Middle frontal gyrus (tissue), 1 donor: ENCODE data around the gene DEDD2.

Source experiments
- DNase-seq: peaks from one replicate; pipeline ENCODE4 v3.0.0-alpha.2; 2015; ENCODE audit warnings: low spot score; ENCODE audit errors: extremely low spot score

Gene DEDD2

DNA sequence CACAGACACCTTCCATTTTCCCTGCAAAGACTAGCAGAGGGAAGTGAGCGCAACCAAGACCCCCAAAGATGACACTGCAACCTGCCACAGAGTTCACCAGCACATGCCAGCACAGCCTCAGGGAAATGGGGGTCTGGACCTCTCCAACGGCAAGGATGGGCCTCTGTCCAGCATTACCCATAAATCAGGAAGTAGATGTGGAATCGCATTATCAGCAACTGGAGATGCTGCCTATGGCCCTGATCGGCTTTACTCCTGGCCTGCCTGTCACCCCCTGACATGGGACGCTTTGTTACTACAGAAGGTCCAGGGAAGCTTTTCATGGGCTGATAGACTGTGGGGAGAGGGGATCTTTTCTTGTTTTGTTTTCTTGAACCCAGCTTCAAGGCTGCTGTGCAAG lies 43.8 kb downstream of the DEDD2 start:
- DNase-seq: no peak

DNA sequence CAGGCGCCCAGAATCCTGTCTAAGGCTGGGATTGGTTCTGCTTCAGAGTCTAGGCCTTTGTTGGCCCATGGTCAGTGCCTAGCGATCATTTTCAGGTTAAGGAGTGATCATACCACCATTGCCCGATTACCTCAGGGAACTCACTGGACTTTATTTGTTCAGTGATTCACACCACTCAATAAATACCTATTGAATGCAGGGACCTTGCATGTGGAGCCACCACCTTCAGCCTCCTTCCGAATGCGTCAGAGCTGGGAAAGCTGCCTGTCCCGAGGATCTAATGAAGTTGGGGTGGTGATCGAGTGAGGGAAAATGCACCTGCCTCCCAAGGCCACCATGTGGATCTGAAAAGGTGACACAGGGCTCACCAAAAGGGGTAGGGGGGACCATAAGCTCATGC lies 45.2 kb downstream of the DEDD2 start:
- DNase-seq: no peak

GRCh38 chr19:42170715-42171114 lies 46.8 kb downstream of the DEDD2 start:
- DNase-seq: no peak

GRCh38 chr19:42169486-42170413 lies 47.7 kb downstream of the DEDD2 start:
- no peak for DNase-seq

DNA sequence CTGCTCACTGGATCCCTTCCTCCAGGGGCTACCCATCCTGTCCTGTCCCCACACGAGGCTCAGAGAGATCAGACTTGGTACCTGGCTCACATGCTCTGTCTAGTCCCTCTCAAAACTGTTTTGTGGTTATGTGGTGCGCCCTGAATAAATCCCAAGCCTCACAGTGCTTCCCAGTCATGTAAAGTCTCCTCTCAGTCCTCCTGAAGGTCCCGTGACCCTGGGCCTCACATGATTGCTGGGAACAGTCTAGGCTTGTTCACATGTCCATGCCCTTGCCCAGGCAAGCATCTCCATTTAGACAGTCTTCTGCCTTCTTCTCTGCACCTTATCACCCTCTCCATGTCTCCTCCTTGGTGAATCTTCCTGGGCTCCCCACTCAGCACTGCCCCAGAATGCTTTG lies 49.3 kb downstream of the DEDD2 start:
- no peak for DNase-seq

DNA sequence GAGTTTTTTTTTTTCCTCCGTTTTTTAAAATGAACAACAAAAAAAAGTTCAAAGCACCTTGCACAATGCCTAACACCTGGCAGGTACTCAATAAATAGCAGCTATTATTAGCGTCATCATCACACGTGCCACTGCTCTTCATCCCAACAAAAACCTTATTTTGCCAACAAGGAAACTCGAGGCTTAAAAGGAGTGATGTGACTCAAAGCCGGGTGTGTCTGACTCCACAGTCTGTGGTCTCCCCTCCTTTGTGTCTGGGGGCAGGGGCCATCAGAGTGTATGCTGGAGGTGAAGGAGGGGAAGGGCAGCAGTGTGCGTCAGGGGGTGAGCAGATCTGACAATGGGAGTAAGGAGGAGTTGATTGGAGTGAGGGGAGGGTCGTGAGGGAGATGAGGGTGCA lies 51.2 kb downstream of the DEDD2 start:
- DNase-seq: no peak

GRCh38 chr19:42165146-42165545 lies 52.3 kb downstream of the DEDD2 start:
- no peak for DNase-seq

DNA sequence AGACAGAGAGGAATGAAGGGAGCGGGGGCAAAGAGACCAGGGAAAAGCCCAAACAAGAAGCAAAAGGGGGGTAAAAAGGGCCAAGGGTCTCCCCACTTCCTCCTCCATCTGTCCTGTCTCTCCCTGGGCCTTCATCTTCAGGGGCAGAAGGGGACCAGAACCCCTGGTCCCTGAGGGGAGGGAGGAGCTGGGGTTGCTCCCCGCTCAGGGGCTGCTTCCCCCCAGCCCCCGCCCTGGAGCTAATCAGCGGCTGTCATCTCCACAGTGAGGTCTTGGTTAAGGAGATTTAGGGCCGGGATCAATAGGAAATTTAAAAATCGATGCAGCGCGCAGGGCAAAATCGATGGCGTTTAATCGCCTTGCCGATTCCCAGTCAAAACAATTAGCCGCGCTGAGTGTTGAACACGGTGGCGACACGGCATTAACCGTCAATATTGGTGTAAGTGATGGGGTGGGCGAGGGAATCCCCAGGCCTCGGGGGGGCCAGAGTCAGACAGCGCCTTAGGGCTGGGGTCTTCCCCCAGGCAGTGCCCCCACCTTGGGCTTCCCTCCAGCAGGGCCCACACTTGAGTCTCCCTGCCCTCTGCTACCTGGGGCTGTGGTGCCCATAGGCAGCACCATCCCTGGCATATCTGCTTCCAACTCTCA lies 55.7 kb downstream of the DEDD2 start:
- no peak for DNase-seq

- no peak for DNase-seq
These were observed 57.5 kb downstream of the DEDD2 start for GRCh38 chr19:42159942-42160341.

DNA sequence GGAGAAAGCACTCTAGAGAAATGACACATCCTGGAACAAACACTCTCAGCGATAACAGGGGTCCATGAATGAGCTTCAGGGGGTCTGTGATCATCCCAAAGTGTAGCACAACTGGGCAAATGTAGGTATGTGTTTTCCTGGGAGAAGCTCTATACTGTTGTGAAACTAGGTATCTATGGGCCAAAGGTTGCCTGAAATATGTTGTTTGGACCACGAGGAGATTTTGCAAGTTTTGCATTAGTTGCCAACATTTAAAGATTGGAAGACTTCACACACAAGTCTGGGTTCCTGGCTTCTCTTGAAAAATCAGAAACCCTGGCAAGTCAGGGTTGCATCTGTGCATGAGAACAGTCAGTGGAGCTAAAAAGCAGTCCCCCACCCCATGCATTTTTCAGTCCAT lies 58.6 kb downstream of the DEDD2 start:
- DNase-seq: no peak

- DNase-seq: no peak
These were observed 60.9 kb downstream of the DEDD2 start for GRCh38 chr19:42156571-42156970.

DNA sequence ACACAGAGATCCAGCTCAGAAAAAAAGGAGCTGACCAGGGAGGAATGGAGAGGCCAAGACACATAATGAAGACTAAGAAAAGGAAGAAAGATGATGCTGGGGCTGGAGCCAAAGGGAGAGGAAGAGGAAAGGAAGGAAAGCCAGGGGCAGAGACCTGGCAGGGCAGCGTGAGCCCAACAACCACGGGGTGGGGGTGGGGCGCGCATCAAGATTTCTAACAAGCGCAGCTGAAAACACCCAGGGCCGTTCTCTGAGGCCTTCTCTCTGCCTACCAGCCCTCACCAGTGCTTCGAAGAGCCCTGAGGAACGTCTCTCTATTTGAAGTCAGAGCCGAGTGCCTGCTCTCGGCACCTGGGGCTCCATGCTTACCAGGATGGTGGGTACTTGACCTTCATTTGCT lies 61.7 kb downstream of the DEDD2 start:
- no peak for DNase-seq

- no peak for DNase-seq
These were observed 62.8 kb downstream of the DEDD2 start for GRCh38 chr19:42154471-42155323.

GRCh38 chr19:42153672-42154433 lies 63.6 kb downstream of the DEDD2 start:
- DNase-seq: no peak

DNA sequence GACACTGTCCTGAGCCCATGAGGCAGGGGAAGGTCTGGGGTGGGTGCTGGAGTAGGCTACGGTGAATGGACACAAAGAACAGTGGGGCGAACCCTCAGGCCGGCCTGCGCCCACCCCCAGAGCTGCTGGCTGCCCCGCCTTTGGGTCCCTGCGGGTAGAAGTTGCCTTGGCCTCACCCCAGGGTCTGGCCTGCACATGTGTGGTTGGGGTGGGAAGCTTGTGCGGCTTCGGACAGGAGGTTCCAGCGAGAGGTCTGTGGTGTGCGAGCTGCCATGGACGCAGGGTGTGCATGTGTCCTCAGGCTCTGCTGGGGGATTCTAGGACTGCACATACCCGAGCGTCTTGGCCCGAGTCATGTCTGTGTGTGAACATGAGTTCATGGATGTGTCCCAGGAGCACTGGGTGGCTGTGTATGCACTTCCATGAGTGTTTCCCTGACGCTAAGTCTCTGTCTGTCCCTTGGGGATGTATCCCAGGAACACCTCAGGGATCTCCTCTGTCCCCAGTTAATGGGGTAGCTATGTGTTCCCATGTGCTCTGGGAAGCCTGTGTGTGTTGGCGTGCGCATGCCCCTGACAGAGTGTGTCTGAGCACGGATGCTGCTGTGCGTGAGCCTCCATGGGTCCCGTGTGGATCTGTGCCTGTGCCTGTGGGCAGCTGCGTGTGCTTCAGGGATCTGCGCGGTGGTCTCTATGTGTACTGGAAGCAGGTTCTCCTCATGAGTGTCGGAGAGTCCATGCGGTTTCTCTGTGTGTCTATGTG lies 64.4 kb downstream of the DEDD2 start:
- DNase-seq: no peak

- DNase-seq: no peak
These were observed 65.4 kb downstream of the DEDD2 start for GRCh38 chr19:42151782-42152684.

DNA sequence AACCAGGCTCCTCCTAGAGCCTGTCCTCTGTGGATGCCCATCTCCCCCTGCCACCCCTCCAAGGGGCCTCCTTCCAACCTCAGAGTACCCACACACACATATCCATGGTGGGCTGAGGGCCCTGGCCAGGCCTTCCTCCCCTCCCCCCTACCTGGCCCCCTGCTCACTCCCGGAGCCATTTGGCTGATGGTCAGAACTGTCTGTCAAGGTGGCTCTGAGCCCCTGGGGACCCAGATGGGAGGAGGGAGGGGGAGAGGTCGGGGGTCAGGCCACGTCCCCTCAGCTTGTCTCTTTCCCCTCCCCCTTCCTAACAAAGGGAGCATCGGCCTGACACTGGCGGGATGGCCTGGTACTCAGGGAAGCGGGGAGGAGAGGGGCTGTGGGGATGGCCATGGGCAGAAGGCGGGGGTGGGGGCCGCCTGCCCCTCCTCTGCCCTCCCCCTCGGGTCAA lies 66.5 kb downstream of the DEDD2 start:
- DNase-seq: no peak

GRCh38 chr19:42150364-42150763 lies 67.1 kb downstream of the DEDD2 start:
- DNase-seq: no peak
